Caco-2 (cell line): Measurements from ENCODE around the gene PDCD11. TPM values are rescaled to one million over a fixed set of nuclear protein-coding genes. Genes with fewer than 3 reads are reported as not detected.

Experiments
- BruUV-seq: library from RNA; stranded (reverse); fragments of 400-500 nt; replicated peaks from 2 replicates; lab custom pipeline; 2021; lab: Mats Ljungman, UMichigan
- CTCF ChIA-PET: fragments of 300-600 bp; sonication (Branson Sonifier 250); formaldehyde crosslinking; loops from one replicate; lab custom pipeline; 2022; ENCODE audit warnings: antibody characterized with exemption; lab: Charles Lee
- POLR2A ChIA-PET: fragments of 300-600 bp; sonication (Branson Sonifier 250); formaldehyde crosslinking; loops from one replicate; lab custom pipeline; 2022; ENCODE audit warnings: antibody characterized with exemption; lab: Charles Lee
- DNase-seq, 2 experiments: peaks; one replicate each; pipeline versions ENCODE4 v3.0.0 to v3.0.0-alpha.2; 2020 to 2022
- H3K27me3 ChIP-seq: replicated peaks from 2 replicates; pipeline ENCODE4 v1.6.0; 2011; ENCODE audit warnings: low read length; ENCODE audit not compliant: control insufficient read depth, insufficient read depth
- H3K36me3 ChIP-seq: 2 replicates; pipeline ENCODE4 v1.5.1; 2011; ENCODE audit warnings: low read length; ENCODE audit not compliant: control insufficient read depth, insufficient read depth
- H3K4me1 ChIP-seq: fragments of 250-450 bp; sonication (Bioruptor Pico); 2 replicates; pipeline ENCODE4 v1.5.1; 2020; ENCODE audit warnings: mild to moderate bottlenecking
- H3K4me3 ChIP-seq: 2 replicates; pipeline ENCODE4 v1.5.1; 2011; ENCODE audit warnings: low read depth, mild to moderate bottlenecking, control low read depth, low read length
- H3K9me3 ChIP-seq: fragments of 250-450 bp; sonication (Bioruptor Pico); 2 replicates; pipeline ENCODE4 v1.5.1; 2020; ENCODE audit warnings: mild to moderate bottlenecking, moderate library complexity
- H3K27ac Mint-ChIP-seq: one replicate; pipeline ENCODE4 v1.8.0; 2022; ENCODE audit warnings: mixed read lengths; ENCODE audit not compliant: unreplicated experiment
- H3K27me3 Mint-ChIP-seq: one replicate; pipeline ENCODE4 v1.8.0; 2022; ENCODE audit warnings: mixed read lengths; ENCODE audit not compliant: insufficient read depth, unreplicated experiment
- H3K36me3 Mint-ChIP-seq: one replicate; pipeline ENCODE4 v1.8.0; 2022; ENCODE audit warnings: mild to moderate bottlenecking, mixed read lengths; ENCODE audit not compliant: insufficient read depth, unreplicated experiment
- H3K4me1 Mint-ChIP-seq: one replicate; pipeline ENCODE4 v1.8.0; 2022; ENCODE audit warnings: low read depth, mixed read lengths; ENCODE audit not compliant: unreplicated experiment
- H3K4me3 Mint-ChIP-seq: one replicate; pipeline ENCODE4 v1.8.0; 2022; ENCODE audit warnings: mild to moderate bottlenecking, moderate library complexity, mixed read lengths; ENCODE audit not compliant: unreplicated experiment
- H3K9me3 Mint-ChIP-seq: one replicate; pipeline ENCODE4 v1.8.0; 2022; ENCODE audit warnings: mixed read lengths; ENCODE audit not compliant: unreplicated experiment
- CTCF ChIP-seq, 2 experiments: fragments of 200-600 bp in 1 of 2; IDR thresholded peaks; 1 replicate in 1 of 2; 2 replicates in 1 of 2; pipeline versions ENCODE4 v1.5.1 to v1.8.0; 2011 to 2022; ENCODE audit warnings: antibody characterized with exemption in 1 of 2, control low read depth in 1 of 2, inconsistent platforms in 1 of 2, low read depth in 1 of 2, low read length in 1 of 2, mild to moderate bottlenecking in 1 of 2, moderate library complexity in 1 of 2; ENCODE audit not compliant: insufficient read depth in 1 of 2, severe bottlenecking in 1 of 2, unreplicated experiment in 1 of 2
- intact Hi-C: fragments of 100-400 bp; cut with micrococcal nuclease; formaldehyde crosslinking; loops from one replicate; pipeline ENCODE4 v1.10.0; 2022; ENCODE audit not compliant: unreplicated experiment
- total RNA-seq: library from RNA; stranded (reverse); gene quantifications from 2 replicates; pipeline ENCODE4 v1.2.3, GENCODE V29; 2022

PDCD11 gene
- total RNA-seq, 1 experiment from 2014 or later, result 55.3 TPM

- CTCF ChIA-PET, result no interaction called here
- Mint-ChIP-seq H3K9me3 (no peaks in the 10 kb centered on the region), H3K4me3 (no peak overlapping the region), H3K27me3 (no peaks in the 10 kb centered on the region), H3K4me1 (no peaks in the 10 kb centered on the region), H3K36me3 (peaks cover 52% of the 10 kb centered on the region), H3K27ac (no peak overlapping the region)
- intact Hi-C loops, result no loop called here
- H3K4me3 ChIP-seq, result no peak overlapping the region
- no peak for DNase-seq
- peaks cover 8% of the 10 kb centered on the region for H3K36me3 ChIP-seq
- no peaks in the 10 kb centered on the region for H3K9me3 ChIP-seq
- no peaks in the 10 kb centered on the region for H3K4me1 ChIP-seq
- no peak for TF ChIP-seq CTCF (IDR thresholded peaks at IDR 0.05; ENCODE audit: insufficient read depth in 1 of 2, low read depth in 1 of 2, low read length in 1 of 2, severe bottlenecking in 1 of 2, unreplicated experiment in 1 of 2)
- POLR2A ChIA-PET, result no interaction called here
- H3K27me3 ChIP-seq, result no peaks in the 10 kb centered on the region
- no TSS peak for BruUV-seq
Observed at GRCh38 chr10:103445366-103445765, 48.9 kb downstream of the PDCD11 start.

GRCh38 chr10:103445767-103446567 is 49.5 kb downstream of the PDCD11 start:
- Mint-ChIP-seq H3K9me3 (no peaks in the 10 kb centered on the region), H3K36me3 (peaks cover 46% of the 10 kb centered on the region), H3K27me3 (no peaks in the 10 kb centered on the region), H3K4me3 (no peak overlapping the region), H3K4me1 (no peaks in the 10 kb centered on the region), H3K27ac (no peak overlapping the region)
- peaks cover 7% of the 10 kb centered on the region for H3K36me3 ChIP-seq
- POLR2A ChIA-PET, result no interaction called here
- TSS peak; percentile 60 for BruUV-seq
- no peak for TF ChIP-seq CTCF (IDR thresholded peaks at IDR 0.05; ENCODE audit: insufficient read depth in 1 of 2, low read depth in 1 of 2, low read length in 1 of 2, severe bottlenecking in 1 of 2, unreplicated experiment in 1 of 2)
- no peak overlapping the region for H3K4me3 ChIP-seq
- intact Hi-C loops, result no loop called here
- no peaks in the 10 kb centered on the region for H3K27me3 ChIP-seq
- CTCF ChIA-PET, result no interaction called here
- H3K4me1 ChIP-seq, result no peaks in the 10 kb centered on the region
- H3K9me3 ChIP-seq, result no peaks in the 10 kb centered on the region
- DNase-seq, result no peak

GRCh38 chr10:103447187-103447586 is 50.8 kb downstream of the PDCD11 start:
- Mint-ChIP-seq H3K36me3 (peaks cover 41% of the 10 kb centered on the region), H3K27ac (no peak overlapping the region), H3K9me3 (no peaks in the 10 kb centered on the region), H3K4me1 (no peaks in the 10 kb centered on the region), H3K27me3 (no peaks in the 10 kb centered on the region), H3K4me3 (no peak overlapping the region)
- no peak for DNase-seq
- BruUV-seq, result no TSS peak
- TF ChIP-seq CTCF (IDR thresholded peaks at IDR 0.05; ENCODE audit: insufficient read depth in 1 of 2, low read depth in 1 of 2, low read length in 1 of 2, severe bottlenecking in 1 of 2, unreplicated experiment in 1 of 2), result no peak
- H3K4me1 ChIP-seq, result peaks cover 5% of the 10 kb centered on the region; the same call in 1 of the 2 replicates
- H3K27me3 ChIP-seq, result no peaks in the 10 kb centered on the region
- H3K9me3 ChIP-seq, result no peaks in the 10 kb centered on the region
- H3K36me3 ChIP-seq, result peaks cover 4% of the 10 kb centered on the region
- H3K4me3 ChIP-seq, result no peak overlapping the region
- intact Hi-C loops, result no loop called here
- CTCF ChIA-PET, result no interaction called here
- POLR2A ChIA-PET, result no interaction called here
